HepG2 (cell line): ENCODE measurements around the gene LRRC17. TPM values are rescaled to one million over a fixed set of nuclear protein-coding genes. Genes with fewer than 3 reads are reported as not detected.

Experiments
- JDP2 ChIP-seq: sonication (generic); formaldehyde crosslinking; IDR thresholded peaks from 2 replicates; pipeline ENCODE4 v1.8.1; 2022; ENCODE audit warnings: missing genetic modification reagents, borderline replicate concordance
- MEIS1 ChIP-seq: sonication (generic); formaldehyde crosslinking; IDR thresholded peaks from 2 replicates; pipeline ENCODE4 v1.9.0; 2021; ENCODE audit warnings: mild to moderate bottlenecking, missing genetic modification reagents, moderate library complexity, borderline replicate concordance
- PHB2 ChIP-seq: fragments of 450-650 bp; IDR thresholded peaks from 2 replicates; pipeline ENCODE4 v1.6.1; 2018; ENCODE audit not compliant: partially characterized antibody
- ZNF558 ChIP-seq: sonication (generic); formaldehyde crosslinking; IDR thresholded peaks from 2 replicates; pipeline ENCODE4 v1.9.0; 2022; ENCODE audit warnings: mild to moderate bottlenecking, missing genetic modification reagents, borderline replicate concordance
- ZNF644 ChIP-seq: IDR thresholded peaks from 2 replicates; pipeline ENCODE4 v1.6.1; 2016; ENCODE audit warnings: low read depth
- ZNF761 ChIP-seq: sonication (generic); formaldehyde crosslinking; conservative IDR thresholded peaks from 2 replicates; pipeline ENCODE4 v1.4.0; 2020; ENCODE audit warnings: mild to moderate bottlenecking, missing genetic modification reagents
- polyA plus RNA-seq, 8 experiments: library from polyadenylated mRNA; depleted of rRNA in 3 of 8; stranded (reverse) in 7 of 8; unstranded in 1 of 8; fragments of >200 nt; fragmentation: Illumina TruSeq in 4 of 8; extraction: Trizol in 4 of 8; gene quantifications; 2 replicates each; pipeline versions ENCODE4 v1.2.1 to v1.2.3, GENCODE V29; 2011 to 2016; ENCODE audit warnings: low read depth in 4 of 8, missing spikeins in 1 of 8, mixed read lengths in 1 of 8; ENCODE audit not compliant: insufficient read depth in 1 of 8
- total RNA-seq, 5 experiments: library from RNA; depleted of rRNA; stranded (reverse); fragments of >200 nt; fragmentation: Illumina TruSeq; extraction: Trizol; gene quantifications; 2 replicates each; pipeline ENCODE4 v1.2.3, GENCODE V29; 2016; ENCODE audit warnings: low read depth in 1 of 5
- TF ChIP-seq, protein P1 (sequence below): sonication (generic); formaldehyde crosslinking; IDR thresholded peaks from 2 replicates; pipeline ENCODE4 v1.8.1; 2023; ENCODE audit warnings: mild to moderate bottlenecking, moderate library complexity, missing genetic modification reagents
- TF ChIP-seq, protein P2 (sequence below): sonication (generic); formaldehyde crosslinking; IDR thresholded peaks from 2 replicates; pipeline ENCODE4 v1.5.0; 2020; ENCODE audit warnings: mild to moderate bottlenecking, missing genetic modification reagents, borderline replicate concordance
- TF ChIP-seq, protein P3 (sequence below): sonication (generic); formaldehyde crosslinking; IDR thresholded peaks from 2 replicates; pipeline ENCODE4 v1.5.0; 2020; ENCODE audit warnings: mild to moderate bottlenecking, missing genetic modification reagents, borderline replicate concordance
- TF ChIP-seq, protein P4 (sequence below): sonication (generic); formaldehyde crosslinking; IDR thresholded peaks from 2 replicates; pipeline ENCODE4 v1.4.0; 2020; ENCODE audit warnings: missing genetic modification reagents, borderline replicate concordance
- TF ChIP-seq, protein P5 (sequence below): sonication (generic); formaldehyde crosslinking; IDR thresholded peaks from 2 replicates; pipeline ENCODE4 v1.8.1; 2022; ENCODE audit warnings: mild to moderate bottlenecking, missing genetic modification reagents

LRRC17 gene
- total and polyA plus RNA-seq, 2 of the 13 experiments (the other 11 are each of a cell fraction or from before 2014, with no cell fraction given): 0.20 to 0.66 TPM

DNA sequence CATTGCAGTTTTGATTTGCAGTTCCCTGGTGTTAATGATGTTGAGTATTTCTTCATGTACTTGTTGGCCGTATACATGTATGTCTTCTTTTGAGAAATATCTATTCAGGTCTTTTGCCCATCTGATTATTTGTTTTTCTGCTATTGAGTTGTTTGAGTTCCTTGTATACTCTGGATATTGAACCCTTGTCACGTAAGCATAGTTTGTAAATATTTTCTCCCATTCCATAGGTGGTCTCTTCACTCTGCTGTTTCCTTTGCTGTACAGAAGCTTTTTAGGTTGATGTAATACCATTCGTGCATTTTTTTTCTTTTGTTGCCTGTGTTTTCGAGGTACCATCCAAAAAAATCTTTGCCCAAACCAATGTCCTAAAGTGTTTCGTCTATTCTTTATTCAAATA, 43.6 kb upstream of the LRRC17 start (continued):
- TF ChIP-seq ZNF761 (CRISPR knock-in tag): no peak
- TF ChIP-seq ZNF558 (CRISPR knock-in tag): no peak
- TF ChIP-seq, protein P1, sequence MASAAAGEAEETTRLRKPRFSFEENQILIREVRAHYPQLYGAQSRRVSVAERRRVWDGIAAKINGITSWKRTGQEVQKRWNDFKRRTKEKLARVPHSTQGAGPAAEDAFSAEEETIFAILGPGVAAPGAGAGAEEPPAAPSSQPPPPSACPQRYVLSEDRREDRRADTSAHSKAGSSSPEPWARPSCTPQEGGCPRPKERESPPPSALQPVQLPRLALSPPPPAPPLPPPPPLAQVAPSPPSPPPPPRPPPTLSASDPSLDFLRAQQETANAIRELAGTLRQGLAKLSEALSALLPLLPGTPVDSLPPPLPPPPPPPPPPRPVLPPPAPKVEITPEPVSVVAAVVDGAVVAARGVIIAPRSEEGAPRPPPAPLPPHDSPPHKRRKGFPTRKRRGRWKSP: no peak
- TF ChIP-seq PHB2: no peak
- TF ChIP-seq, protein P2, sequence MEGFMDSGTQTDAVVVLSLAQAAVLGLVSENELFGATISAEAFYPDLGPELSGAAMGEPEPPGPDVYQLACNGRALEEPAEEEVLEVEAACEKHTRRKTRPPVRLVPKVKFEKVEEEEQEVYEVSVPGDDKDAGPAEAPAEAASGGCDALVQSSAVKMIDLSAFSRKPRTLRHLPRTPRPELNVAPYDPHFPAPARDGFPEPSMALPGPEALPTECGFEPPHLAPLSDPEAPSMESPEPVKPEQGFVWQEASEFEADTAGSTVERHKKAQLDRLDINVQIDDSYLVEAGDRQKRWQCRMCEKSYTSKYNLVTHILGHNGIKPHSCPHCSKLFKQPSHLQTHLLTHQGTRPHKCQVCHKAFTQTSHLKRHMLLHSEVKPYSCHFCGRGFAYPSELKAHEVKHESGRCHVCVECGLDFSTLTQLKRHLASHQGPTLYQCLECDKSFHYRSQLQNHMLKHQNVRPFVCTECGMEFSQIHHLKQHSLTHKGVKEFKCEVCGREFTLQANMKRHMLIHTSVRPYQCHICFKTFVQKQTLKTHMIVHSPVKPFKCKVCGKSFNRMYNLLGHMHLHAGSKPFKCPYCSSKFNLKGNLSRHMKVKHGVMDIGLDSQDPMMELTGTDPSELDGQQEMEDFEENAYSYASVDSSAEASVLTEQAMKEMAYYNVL: no peak
- TF ChIP-seq MEIS1: no peak
- TF ChIP-seq, protein P3, sequence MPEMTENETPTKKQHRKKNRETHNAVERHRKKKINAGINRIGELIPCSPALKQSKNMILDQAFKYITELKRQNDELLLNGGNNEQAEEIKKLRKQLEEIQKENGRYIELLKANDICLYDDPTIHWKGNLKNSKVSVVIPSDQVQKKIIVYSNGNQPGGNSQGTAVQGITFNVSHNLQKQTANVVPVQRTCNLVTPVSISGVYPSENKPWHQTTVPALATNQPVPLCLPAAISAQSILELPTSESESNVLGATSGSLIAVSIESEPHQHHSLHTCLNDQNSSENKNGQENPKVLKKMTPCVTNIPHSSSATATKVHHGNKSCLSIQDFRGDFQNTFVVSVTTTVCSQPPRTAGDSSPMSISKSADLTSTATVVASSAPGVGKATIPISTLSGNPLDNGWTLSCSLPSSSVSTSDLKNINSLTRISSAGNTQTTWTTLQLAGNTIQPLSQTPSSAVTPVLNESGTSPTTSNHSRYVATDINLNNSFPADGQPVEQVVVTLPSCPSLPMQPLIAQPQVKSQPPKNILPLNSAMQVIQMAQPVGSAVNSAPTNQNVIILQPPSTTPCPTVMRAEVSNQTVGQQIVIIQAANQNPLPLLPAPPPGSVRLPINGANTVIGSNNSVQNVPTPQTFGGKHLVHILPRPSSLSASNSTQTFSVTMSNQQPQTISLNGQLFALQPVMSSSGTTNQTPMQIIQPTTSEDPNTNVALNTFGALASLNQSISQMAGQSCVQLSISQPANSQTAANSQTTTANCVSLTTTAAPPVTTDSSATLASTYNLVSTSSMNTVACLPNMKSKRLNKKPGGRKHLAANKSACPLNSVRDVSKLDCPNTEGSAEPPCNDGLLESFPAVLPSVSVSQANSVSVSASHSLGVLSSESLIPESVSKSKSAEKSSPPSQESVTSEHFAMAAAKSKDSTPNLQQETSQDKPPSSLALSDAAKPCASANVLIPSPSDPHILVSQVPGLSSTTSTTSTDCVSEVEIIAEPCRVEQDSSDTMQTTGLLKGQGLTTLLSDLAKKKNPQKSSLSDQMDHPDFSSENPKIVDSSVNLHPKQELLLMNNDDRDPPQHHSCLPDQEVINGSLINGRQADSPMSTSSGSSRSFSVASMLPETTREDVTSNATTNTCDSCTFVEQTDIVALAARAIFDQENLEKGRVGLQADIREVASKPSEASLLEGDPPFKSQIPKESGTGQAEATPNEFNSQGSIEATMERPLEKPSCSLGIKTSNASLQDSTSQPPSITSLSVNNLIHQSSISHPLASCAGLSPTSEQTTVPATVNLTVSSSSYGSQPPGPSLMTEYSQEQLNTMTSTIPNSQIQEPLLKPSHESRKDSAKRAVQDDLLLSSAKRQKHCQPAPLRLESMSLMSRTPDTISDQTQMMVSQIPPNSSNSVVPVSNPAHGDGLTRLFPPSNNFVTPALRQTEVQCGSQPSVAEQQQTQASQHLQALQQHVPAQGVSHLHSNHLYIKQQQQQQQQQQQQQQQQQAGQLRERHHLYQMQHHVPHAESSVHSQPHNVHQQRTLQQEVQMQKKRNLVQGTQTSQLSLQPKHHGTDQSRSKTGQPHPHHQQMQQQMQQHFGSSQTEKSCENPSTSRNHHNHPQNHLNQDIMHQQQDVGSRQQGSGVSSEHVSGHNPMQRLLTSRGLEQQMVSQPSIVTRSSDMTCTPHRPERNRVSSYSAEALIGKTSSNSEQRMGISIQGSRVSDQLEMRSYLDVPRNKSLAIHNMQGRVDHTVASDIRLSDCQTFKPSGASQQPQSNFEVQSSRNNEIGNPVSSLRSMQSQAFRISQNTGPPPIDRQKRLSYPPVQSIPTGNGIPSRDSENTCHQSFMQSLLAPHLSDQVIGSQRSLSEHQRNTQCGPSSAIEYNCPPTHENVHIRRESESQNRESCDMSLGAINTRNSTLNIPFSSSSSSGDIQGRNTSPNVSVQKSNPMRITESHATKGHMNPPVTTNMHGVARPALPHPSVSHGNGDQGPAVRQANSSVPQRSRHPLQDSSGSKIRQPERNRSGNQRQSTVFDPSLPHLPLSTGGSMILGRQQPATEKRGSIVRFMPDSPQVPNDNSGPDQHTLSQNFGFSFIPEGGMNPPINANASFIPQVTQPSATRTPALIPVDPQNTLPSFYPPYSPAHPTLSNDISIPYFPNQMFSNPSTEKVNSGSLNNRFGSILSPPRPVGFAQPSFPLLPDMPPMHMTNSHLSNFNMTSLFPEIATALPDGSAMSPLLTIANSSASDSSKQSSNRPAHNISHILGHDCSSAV: no peak
- no peak for TF ChIP-seq JDP2
- TF ChIP-seq, protein P4, sequence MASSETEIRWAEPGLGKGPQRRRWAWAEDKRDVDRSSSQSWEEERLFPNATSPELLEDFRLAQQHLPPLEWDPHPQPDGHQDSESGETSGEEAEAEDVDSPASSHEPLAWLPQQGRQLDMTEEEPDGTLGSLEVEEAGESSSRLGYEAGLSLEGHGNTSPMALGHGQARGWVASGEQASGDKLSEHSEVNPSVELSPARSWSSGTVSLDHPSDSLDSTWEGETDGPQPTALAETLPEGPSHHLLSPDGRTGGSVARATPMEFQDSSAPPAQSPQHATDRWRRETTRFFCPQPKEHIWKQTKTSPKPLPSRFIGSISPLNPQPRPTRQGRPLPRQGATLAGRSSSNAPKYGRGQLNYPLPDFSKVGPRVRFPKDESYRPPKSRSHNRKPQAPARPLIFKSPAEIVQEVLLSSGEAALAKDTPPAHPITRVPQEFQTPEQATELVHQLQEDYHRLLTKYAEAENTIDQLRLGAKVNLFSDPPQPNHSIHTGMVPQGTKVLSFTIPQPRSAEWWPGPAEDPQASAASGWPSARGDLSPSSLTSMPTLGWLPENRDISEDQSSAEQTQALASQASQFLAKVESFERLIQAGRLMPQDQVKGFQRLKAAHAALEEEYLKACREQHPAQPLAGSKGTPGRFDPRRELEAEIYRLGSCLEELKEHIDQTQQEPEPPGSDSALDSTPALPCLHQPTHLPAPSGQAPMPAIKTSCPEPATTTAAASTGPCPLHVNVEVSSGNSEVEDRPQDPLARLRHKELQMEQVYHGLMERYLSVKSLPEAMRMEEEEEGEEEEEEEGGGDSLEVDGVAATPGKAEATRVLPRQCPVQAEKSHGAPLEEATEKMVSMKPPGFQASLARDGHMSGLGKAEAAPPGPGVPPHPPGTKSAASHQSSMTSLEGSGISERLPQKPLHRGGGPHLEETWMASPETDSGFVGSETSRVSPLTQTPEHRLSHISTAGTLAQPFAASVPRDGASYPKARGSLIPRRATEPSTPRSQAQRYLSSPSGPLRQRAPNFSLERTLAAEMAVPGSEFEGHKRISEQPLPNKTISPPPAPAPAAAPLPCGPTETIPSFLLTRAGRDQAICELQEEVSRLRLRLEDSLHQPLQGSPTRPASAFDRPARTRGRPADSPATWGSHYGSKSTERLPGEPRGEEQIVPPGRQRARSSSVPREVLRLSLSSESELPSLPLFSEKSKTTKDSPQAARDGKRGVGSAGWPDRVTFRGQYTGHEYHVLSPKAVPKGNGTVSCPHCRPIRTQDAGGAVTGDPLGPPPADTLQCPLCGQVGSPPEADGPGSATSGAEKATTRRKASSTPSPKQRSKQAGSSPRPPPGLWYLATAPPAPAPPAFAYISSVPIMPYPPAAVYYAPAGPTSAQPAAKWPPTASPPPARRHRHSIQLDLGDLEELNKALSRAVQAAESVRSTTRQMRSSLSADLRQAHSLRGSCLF: no peak
- TF ChIP-seq, protein P5, sequence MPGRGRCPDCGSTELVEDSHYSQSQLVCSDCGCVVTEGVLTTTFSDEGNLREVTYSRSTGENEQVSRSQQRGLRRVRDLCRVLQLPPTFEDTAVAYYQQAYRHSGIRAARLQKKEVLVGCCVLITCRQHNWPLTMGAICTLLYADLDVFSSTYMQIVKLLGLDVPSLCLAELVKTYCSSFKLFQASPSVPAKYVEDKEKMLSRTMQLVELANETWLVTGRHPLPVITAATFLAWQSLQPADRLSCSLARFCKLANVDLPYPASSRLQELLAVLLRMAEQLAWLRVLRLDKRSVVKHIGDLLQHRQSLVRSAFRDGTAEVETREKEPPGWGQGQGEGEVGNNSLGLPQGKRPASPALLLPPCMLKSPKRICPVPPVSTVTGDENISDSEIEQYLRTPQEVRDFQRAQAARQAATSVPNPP (CRISPR knock-in tag): no peak
- TF ChIP-seq ZNF644: no peak
